Liver (tissue), 9 donors: Measurements from ENCODE around the gene KIF9. TPM values are rescaled to one million over a fixed set of nuclear protein-coding genes. Genes with fewer than 3 reads are reported as not detected.

Source experiments
- DNase-seq: peaks from one replicate; pipeline ENCODE4 v3.0.0-alpha.2; 2017; ENCODE audit warnings: low spot score
- H3K27ac ChIP-seq, 2 donors: one replicate each; pipeline ENCODE4 v1.7.0; 2013; ENCODE audit warnings: inconsistent platforms in 2 of 2, low read length in 2 of 2, control low read depth in 1 of 2, low read depth in 1 of 2, mild to moderate bottlenecking in 1 of 2
- H3K27me3 ChIP-seq, 4 donors: one replicate each; pipeline versions ENCODE4 v1.6.1 to v1.7.0; 2013; ENCODE audit warnings: low read length in 3 of 4, inconsistent platforms in 1 of 4, mild to moderate bottlenecking in 1 of 4, moderate library complexity in 1 of 4; ENCODE audit not compliant: control insufficient read depth in 4 of 4, insufficient read depth in 4 of 4
- H3K36me3 ChIP-seq, 4 donors: one replicate each; pipeline versions ENCODE4 v1.6.1 to v1.7.0; 2013; ENCODE audit warnings: low read length in 3 of 4, mild to moderate bottlenecking in 3 of 4, low read depth in 1 of 4, moderate library complexity in 1 of 4; ENCODE audit not compliant: control insufficient read depth in 4 of 4, insufficient read depth in 3 of 4
- H3K4me1 ChIP-seq, 4 donors: one replicate each; pipeline versions ENCODE4 v1.6.1 to v1.7.0; 2013; ENCODE audit warnings: low read length in 3 of 4, mild to moderate bottlenecking in 3 of 4, moderate library complexity in 1 of 4; ENCODE audit not compliant: control insufficient read depth in 4 of 4, insufficient read depth in 4 of 4
- H3K4me3 ChIP-seq, 3 donors: one replicate each; pipeline versions ENCODE4 v1.6.1 to v1.7.0; 2013; ENCODE audit warnings: low read length in 3 of 3, control low read depth in 1 of 3, low read depth in 1 of 3, mild to moderate bottlenecking in 1 of 3
- H3K9ac ChIP-seq, 2 donors: one replicate each; pipeline ENCODE4 v1.7.0; 2013; ENCODE audit warnings: low read length in 2 of 2, mild to moderate bottlenecking in 2 of 2, moderate library complexity in 2 of 2, control low read depth in 1 of 2, low read depth in 1 of 2
- H3K9me3 ChIP-seq, 4 donors: one replicate each; pipeline versions ENCODE4 v1.6.1 to v1.7.0; 2013; ENCODE audit warnings: low read length in 3 of 4; ENCODE audit not compliant: control insufficient read depth in 4 of 4
- CTCF ChIP-seq: fragments of 150-350 bp; IDR thresholded peaks from 2 replicates; pipeline ENCODE4 v1.5.1; 2017; ENCODE audit warnings: improper control_type of control experiment, low read depth, low read length; ENCODE audit not compliant: missing input control
- EGR1 ChIP-seq, 2 donors: IDR thresholded peaks; 2 replicates each; pipeline ENCODE4 v1.6.1; 2016 to 2018; ENCODE audit warnings: antibody characterized with exemption in 2 of 2, low read depth in 2 of 2
- FOXA1 ChIP-seq: IDR thresholded peaks from 2 replicates; pipeline ENCODE4 v1.6.1; 2016; ENCODE audit warnings: antibody characterized with exemption
- FOXA2 ChIP-seq: IDR thresholded peaks from 2 replicates; pipeline ENCODE4 v1.6.1; 2016; ENCODE audit warnings: antibody characterized with exemption
- GABPA ChIP-seq, 2 donors: IDR thresholded peaks in 1 of 2; conservative IDR thresholded peaks in 1 of 2; 2 replicates each; pipeline ENCODE4 v1.6.1; 2016; ENCODE audit warnings: antibody characterized with exemption in 2 of 2, mild to moderate bottlenecking in 1 of 2, moderate library complexity in 1 of 2
- HNF4A ChIP-seq, 2 donors: conservative IDR thresholded peaks; 2 replicates each; pipeline ENCODE4 v1.6.1; 2016; ENCODE audit warnings: antibody characterized with exemption in 2 of 2, mild to moderate bottlenecking in 2 of 2
- HNF4G ChIP-seq: IDR thresholded peaks from 2 replicates; pipeline ENCODE4 v1.6.1; 2016; ENCODE audit warnings: antibody characterized with exemption
- JUND ChIP-seq, 2 donors: IDR thresholded peaks; 2 replicates each; pipeline ENCODE4 v1.6.1; 2016; ENCODE audit warnings: antibody characterized with exemption in 2 of 2
- MAX ChIP-seq: IDR thresholded peaks from 2 replicates; pipeline ENCODE4 v1.6.1; 2016; ENCODE audit warnings: antibody characterized with exemption
- NR2F2 ChIP-seq: IDR thresholded peaks from 2 replicates; pipeline ENCODE4 v1.6.1; 2016; ENCODE audit warnings: antibody characterized with exemption
- RAD21 ChIP-seq, 2 donors: IDR thresholded peaks; 2 replicates each; pipeline ENCODE4 v1.6.1; 2016; ENCODE audit warnings: antibody characterized with exemption in 2 of 2, mild to moderate bottlenecking in 2 of 2
- RXRA ChIP-seq, 2 donors: IDR thresholded peaks; 2 replicates each; pipeline ENCODE4 v1.6.1; 2017 to 2018; ENCODE audit warnings: antibody characterized with exemption in 2 of 2, mild to moderate bottlenecking in 1 of 2
- SP1 ChIP-seq: IDR thresholded peaks from 2 replicates; pipeline ENCODE4 v1.6.1; 2018; ENCODE audit warnings: antibody characterized with exemption, mild to moderate bottlenecking
- TAF1 ChIP-seq: conservative IDR thresholded peaks from 2 replicates; pipeline ENCODE4 v1.6.1; 2016; ENCODE audit warnings: antibody characterized with exemption, mild to moderate bottlenecking
- YY1 ChIP-seq: IDR thresholded peaks from 2 replicates; pipeline ENCODE4 v1.6.1; 2016; ENCODE audit warnings: antibody characterized with exemption, mild to moderate bottlenecking
- ZBTB33 ChIP-seq: IDR thresholded peaks from 2 replicates; pipeline ENCODE4 v1.6.1; 2016; ENCODE audit warnings: antibody characterized with exemption
- WGBS: extraction: QIAGEN DNeasy Blood & Tissue Kit; methylation state at CpG from one replicate; pipeline ENCODE4 v1.1.7; 2013; 5-methylcytosine and 5-hydroxymethylcytosine counted together
- polyA plus RNA-seq, 2 donors: library from polyadenylated mRNA; stranded (reverse) in 1 of 2; unstranded in 1 of 2; fragments of 200-250 nt in 1 of 2; fragments of >200 nt in 1 of 2; fragmentation: Nextera tagmentation in 1 of 2; extraction: Ambion mirVana in 1 of 2; gene quantifications; one replicate each; pipeline versions ENCODE4 v1.2.1 to v1.2.3, GENCODE V29; 2013 to 2015
- total RNA-seq, 2 donors: library from RNA; depleted of rRNA; stranded (reverse); fragments of >200 nt; gene quantifications; one replicate each; pipeline ENCODE4 v1.2.3, GENCODE V29; 2014
- TF ChIP-seq, protein P1 (sequence below): IDR thresholded peaks from 2 replicates; pipeline ENCODE4 v1.6.1; 2016; ENCODE audit warnings: antibody characterized with exemption, mild to moderate bottlenecking
- TF ChIP-seq, protein P2 (sequence below): IDR thresholded peaks from 2 replicates; pipeline ENCODE4 v1.6.1; 2016; ENCODE audit warnings: antibody characterized with exemption
- donor health status: healthy.
- donor health status: healthy.
- donor health status: healthy.
- donor health status: healthy.
- donor health status: healthy.

KIF9 gene
- total and polyA plus RNA-seq, 4 donors = 2.3 to 4.5 (median 3.1) TPM

DNA sequence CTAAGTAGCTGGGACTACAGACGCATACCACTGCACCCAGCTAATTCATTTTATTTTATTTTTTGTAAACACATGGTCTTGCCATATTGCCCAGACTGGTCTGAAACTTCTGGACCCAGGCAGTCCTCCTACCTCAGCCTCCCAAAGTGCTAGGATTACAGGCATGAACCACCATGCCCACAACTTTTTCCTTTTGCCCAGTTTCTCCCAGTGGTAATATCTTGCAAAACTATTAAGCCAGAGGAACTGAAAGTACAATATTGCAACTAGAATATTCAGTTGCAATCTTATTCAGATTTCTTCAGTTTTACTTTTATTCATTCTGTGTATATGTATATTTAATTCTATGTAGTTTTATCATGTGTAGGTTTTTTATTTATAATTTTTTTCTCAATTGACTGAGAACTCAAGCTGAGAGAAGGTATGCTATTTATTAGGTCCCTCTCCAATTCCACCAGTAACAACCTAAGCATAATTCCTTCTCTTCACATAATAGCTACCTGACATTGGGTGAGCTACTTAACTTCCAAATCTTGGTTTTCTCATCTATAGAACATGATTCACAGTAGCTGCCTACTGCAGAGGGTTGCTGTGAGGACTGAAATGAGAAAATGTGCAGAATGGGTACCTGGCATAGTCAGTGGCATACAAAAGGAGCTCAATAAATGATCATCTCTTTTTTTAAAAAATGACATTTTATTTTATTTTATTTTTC lies 30.9 kb upstream of the KIF9 start:
- H3K4me3 ChIP-seq = no peak overlapping the region
- H3K27ac ChIP-seq = no peak overlapping the region
- no peaks in the 10 kb centered on the region for H3K27me3 ChIP-seq
- no peak for DNase-seq
- no peak overlapping the region for H3K9ac ChIP-seq
- WGBS = 87% methylated on average over 1 of the region's 1 CpG
- H3K4me1 ChIP-seq = peaks cover 0 to 2% (median 1%) of the 10 kb centered on the region in 4 donors
- no peaks in the 10 kb centered on the region for H3K9me3 ChIP-seq
- no peak for TF ChIP-seq MAX
- TF ChIP-seq RAD21 (IDR thresholded peaks at IDR 0.05) = no peak
- no peak for TF ChIP-seq HNF4G
- no peak for TF ChIP-seq YY1
- TF ChIP-seq, protein P1, sequence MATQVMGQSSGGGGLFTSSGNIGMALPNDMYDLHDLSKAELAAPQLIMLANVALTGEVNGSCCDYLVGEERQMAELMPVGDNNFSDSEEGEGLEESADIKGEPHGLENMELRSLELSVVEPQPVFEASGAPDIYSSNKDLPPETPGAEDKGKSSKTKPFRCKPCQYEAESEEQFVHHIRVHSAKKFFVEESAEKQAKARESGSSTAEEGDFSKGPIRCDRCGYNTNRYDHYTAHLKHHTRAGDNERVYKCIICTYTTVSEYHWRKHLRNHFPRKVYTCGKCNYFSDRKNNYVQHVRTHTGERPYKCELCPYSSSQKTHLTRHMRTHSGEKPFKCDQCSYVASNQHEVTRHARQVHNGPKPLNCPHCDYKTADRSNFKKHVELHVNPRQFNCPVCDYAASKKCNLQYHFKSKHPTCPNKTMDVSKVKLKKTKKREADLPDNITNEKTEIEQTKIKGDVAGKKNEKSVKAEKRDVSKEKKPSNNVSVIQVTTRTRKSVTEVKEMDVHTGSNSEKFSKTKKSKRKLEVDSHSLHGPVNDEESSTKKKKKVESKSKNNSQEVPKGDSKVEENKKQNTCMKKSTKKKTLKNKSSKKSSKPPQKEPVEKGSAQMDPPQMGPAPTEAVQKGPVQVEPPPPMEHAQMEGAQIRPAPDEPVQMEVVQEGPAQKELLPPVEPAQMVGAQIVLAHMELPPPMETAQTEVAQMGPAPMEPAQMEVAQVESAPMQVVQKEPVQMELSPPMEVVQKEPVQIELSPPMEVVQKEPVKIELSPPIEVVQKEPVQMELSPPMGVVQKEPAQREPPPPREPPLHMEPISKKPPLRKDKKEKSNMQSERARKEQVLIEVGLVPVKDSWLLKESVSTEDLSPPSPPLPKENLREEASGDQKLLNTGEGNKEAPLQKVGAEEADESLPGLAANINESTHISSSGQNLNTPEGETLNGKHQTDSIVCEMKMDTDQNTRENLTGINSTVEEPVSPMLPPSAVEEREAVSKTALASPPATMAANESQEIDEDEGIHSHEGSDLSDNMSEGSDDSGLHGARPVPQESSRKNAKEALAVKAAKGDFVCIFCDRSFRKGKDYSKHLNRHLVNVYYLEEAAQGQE = no peak
- TF ChIP-seq HNF4A (conservative IDR thresholded peaks at IDR 0.05) = no peak
- no peak for TF ChIP-seq ZBTB33
- no peak for TF ChIP-seq EGR1 (IDR thresholded peaks at IDR 0.05; ENCODE audit: low read depth in 2 of 2)
- no peak for TF ChIP-seq FOXA1
- no peak for TF ChIP-seq JUND (IDR thresholded peaks at IDR 0.05)
- no peak for TF ChIP-seq TAF1
- TF ChIP-seq SP1 = no peak
- TF ChIP-seq RXRA (IDR thresholded peaks at IDR 0.05) = no peak
- TF ChIP-seq CTCF = no peak
- TF ChIP-seq GABPA (IDR thresholded peaks at IDR 0.05 in 1 of 2, conservative IDR thresholded peaks at IDR 0.05 in 1 of 2) = no peak
- no peak for TF ChIP-seq NR2F2
- TF ChIP-seq FOXA2 = no peak
- TF ChIP-seq, protein P2, sequence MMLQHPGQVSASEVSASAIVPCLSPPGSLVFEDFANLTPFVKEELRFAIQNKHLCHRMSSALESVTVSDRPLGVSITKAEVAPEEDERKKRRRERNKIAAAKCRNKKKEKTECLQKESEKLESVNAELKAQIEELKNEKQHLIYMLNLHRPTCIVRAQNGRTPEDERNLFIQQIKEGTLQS = no peak
- no peaks in the 10 kb centered on the region for H3K36me3 ChIP-seq
